Activated naive CD8-positive, alpha-beta T cell treated with anti-CD3 and anti-CD28 coated beads, Interleukin-2, amount 10 ng/mL, durations not matched to agents 7 days and 5 days (primary cell): ENCODE data around the gene SERTAD3. TPM values are rescaled to one million over a fixed set of nuclear protein-coding genes. Genes with fewer than 3 reads are reported as not detected.

ENCODE experiments used
- ATAC-seq: fragments of 150-1000 bp; cut with Tn5 transposase; one replicate; pipeline ENCODE4 v1.10.0; 2021; ENCODE audit warnings: low read depth, moderate library complexity
- POLR2A ChIA-PET: fragments of 350-600 bp; sonication (Branson Sonifier 250); formaldehyde crosslinking; loops from one replicate; lab custom pipeline; 2021; ENCODE audit warnings: antibody characterized with exemption; lab: Charles Lee
- DNase-seq: peaks from one replicate; pipeline ENCODE4 v3.0.0; 2021
- H3K27ac Mint-ChIP-seq: one replicate; pipeline ENCODE4 v1.8.0; 2022; ENCODE audit warnings: mild to moderate bottlenecking, mixed read lengths
- H3K27me3 Mint-ChIP-seq: one replicate; pipeline ENCODE4 v1.8.0; 2022; ENCODE audit warnings: mild to moderate bottlenecking, moderate library complexity, mixed read lengths
- H3K36me3 Mint-ChIP-seq: one replicate; pipeline ENCODE4 v1.8.0; 2021; ENCODE audit warnings: mild to moderate bottlenecking, mixed read lengths
- H3K4me1 Mint-ChIP-seq: one replicate; pipeline ENCODE4 v1.8.0; 2021; ENCODE audit warnings: mixed read lengths
- H3K4me3 Mint-ChIP-seq: one replicate; pipeline ENCODE4 v1.8.0; 2022; ENCODE audit warnings: mild to moderate bottlenecking, moderate library complexity, mixed read lengths
- H3K9me3 Mint-ChIP-seq: one replicate; pipeline ENCODE4 v1.8.0; 2021; ENCODE audit warnings: mixed read lengths
- total RNA-seq, 2 experiments: library from RNA; stranded (reverse); gene quantifications; one replicate each; pipeline ENCODE4 v1.2.3, GENCODE V29; 2021

SERTAD3 gene
- total RNA-seq, 2 experiments from 2014 or later, result 12.9 to 13.5 TPM

GRCh38 chr19:40392123-40392522, 52.0 kb downstream of the SERTAD3 start:
- Mint-ChIP-seq H3K4me3 (no peak overlapping the region), H3K36me3 (no peaks in the 10 kb centered on the region), H3K27ac (no peak overlapping the region), H3K9me3 (no peaks in the 10 kb centered on the region), H3K4me1 (peaks cover 2% of the 10 kb centered on the region), H3K27me3 (no peaks in the 10 kb centered on the region)
- POLR2A ChIA-PET, result no interaction called here
- no peak for ATAC-seq
- DNase-seq, result no peak

Other genes starting within 250 kb of the SERTAD3 start
- not detected for gene TTC9B, start 226.0 kb downstream of the SERTAD3 start, total RNA-seq
- under 1 TPM; 0.53 to 0.99 TPM for gene CCNP, start 217.6 kb downstream of the SERTAD3 start, total RNA-seq
- 100 to 1,000 TPM; 164 to 170 TPM for gene AKT2, start 159.0 kb downstream of the SERTAD3 start, total RNA-seq
- 10 to 100 TPM; 21.4 to 21.8 TPM for gene C19orf47, start 95.9 kb downstream of the SERTAD3 start, total RNA-seq
- gene PLD3, start 95.6 kb downstream of the SERTAD3 start, total RNA-seq, result 100 to 1,000 TPM; 104 to 109 TPM
- gene HIPK4, start 54.2 kb downstream of the SERTAD3 start, total RNA-seq, result under 1 TPM in 1 of 2 experiments, not detected in 1; 0.11 TPM
- 1 to 10 TPM; 2.3 to 2.5 TPM for gene PRX, start 31.0 kb downstream of the SERTAD3 start, total RNA-seq
- 1 to 10 TPM; 7.3 to 7.9 TPM for gene SERTAD1, start 18.3 kb downstream of the SERTAD3 start, total RNA-seq
- 10 to 100 TPM; 20.4 to 21.5 TPM for gene BLVRB, start 21.4 kb upstream of the SERTAD3 start, total RNA-seq
- under 1 TPM; 0.39 to 0.40 TPM for gene SPTBN4, start 22.7 kb upstream of the SERTAD3 start, total RNA-seq
- 100 to 1,000 TPM; 139 to 140 TPM for gene SHKBP1, start 132.5 kb upstream of the SERTAD3 start, total RNA-seq
- gene LTBP4, start 157.0 kb upstream of the SERTAD3 start, total RNA-seq, result 10 to 100 TPM; 83.3 to 94.0 TPM
- gene NUMBL, start 246.3 kb upstream of the SERTAD3 start, total RNA-seq, result 10 to 100 TPM in 1 of 2 experiments, 1 to 10 TPM in 1; 9.9 to 11.7 TPM